BJ (cell line): Measurements from ENCODE around the gene B3GLCT. TPM values are rescaled to one million over a fixed set of nuclear protein-coding genes. Genes with fewer than 3 reads are reported as not detected.
"Not testable (repeated sequence)": the region's sequence is repeated elsewhere in the genome, so short reads cannot be mapped to it uniquely, and the experiment has no call there.

Source experiments
- CTCF ChIA-PET: fragments of 350-600 bp; formaldehyde crosslinking; extraction: SDS; loops from one replicate; lab custom pipeline; 2021; ENCODE audit warnings: antibody characterized with exemption, inconsistent platforms; lab: Yijun Ruan, JAX
- POLR2A ChIA-PET: fragments of 300-600 bp; sonication (Branson Sonifier 250); formaldehyde crosslinking; extraction: SDS; loops from one replicate; lab custom pipeline; 2021; ENCODE audit warnings: antibody characterized with exemption; lab: Charles Lee
- DNase-seq: peaks from one replicate; pipeline ENCODE4 v3.0.0-alpha.2; 2011; ENCODE audit warnings: low read depth
- H3K27me3 ChIP-seq: 2 replicates; pipeline ENCODE4 v1.6.0; 2011; ENCODE audit warnings: low read length; ENCODE audit not compliant: control insufficient read depth, insufficient read depth
- H3K36me3 ChIP-seq: 2 replicates; pipeline ENCODE4 v1.5.1; 2011; ENCODE audit warnings: low read length; ENCODE audit not compliant: control insufficient read depth, insufficient read depth
- H3K4me3 ChIP-seq: 2 replicates; pipeline ENCODE4 v1.5.1; 2011; ENCODE audit warnings: low read depth, mild to moderate bottlenecking, control low read depth, low read length
- polyA plus RNA-seq: library from polyadenylated mRNA; depleted of rRNA; stranded (reverse); fragments of >200 nt; gene quantifications from 2 replicates; pipeline ENCODE4 v1.2.3, GENCODE V29; 2011
- TF ChIP-seq, protein P1 (sequence below): IDR thresholded peaks from 2 replicates; pipeline ENCODE4 v1.5.1; 2011; ENCODE audit warnings: low read depth, mild to moderate bottlenecking, control low read depth, inconsistent platforms, low read length, moderate library complexity; ENCODE audit not compliant: insufficient read depth

The B3GLCT gene
- polyA plus RNA-seq, 1 experiment, result 3.3 TPM

DNA sequence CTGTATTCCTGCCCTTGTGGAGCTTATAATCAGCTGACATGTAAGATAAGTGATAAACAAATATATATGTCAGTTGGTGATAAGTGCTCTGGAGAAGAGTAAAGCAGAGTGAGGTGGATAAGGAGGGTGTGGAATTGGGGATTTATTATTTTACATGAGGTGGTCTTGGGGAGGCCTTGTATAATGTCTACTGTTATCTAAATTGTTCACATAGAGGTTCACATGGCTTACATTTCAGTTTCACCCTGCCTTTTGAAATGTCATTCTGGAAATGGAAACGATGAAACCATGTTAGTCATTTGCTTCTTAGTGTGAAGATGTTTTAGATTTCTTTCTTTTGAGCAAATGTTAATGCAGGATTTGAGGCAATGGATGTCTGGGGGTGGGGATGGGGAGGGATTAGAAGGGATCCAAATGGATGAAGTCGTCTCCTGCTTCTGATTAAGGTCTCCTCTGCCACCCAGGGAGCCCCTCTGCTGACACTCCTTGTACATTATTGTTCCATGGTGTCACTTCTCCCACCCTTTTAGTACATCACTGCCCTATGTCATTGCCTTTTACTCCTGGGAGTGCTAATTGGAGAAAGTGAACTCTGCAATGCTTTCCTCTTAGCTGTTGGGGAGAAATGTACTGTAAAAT, 14.0 kb downstream of the B3GLCT start:
- Histone ChIP-seq H3K27me3 (no peaks in the 10 kb centered on the region), H3K4me3 (no peak overlapping the region), H3K36me3 (no peaks in the 10 kb centered on the region)
- TF ChIP-seq, protein P1, sequence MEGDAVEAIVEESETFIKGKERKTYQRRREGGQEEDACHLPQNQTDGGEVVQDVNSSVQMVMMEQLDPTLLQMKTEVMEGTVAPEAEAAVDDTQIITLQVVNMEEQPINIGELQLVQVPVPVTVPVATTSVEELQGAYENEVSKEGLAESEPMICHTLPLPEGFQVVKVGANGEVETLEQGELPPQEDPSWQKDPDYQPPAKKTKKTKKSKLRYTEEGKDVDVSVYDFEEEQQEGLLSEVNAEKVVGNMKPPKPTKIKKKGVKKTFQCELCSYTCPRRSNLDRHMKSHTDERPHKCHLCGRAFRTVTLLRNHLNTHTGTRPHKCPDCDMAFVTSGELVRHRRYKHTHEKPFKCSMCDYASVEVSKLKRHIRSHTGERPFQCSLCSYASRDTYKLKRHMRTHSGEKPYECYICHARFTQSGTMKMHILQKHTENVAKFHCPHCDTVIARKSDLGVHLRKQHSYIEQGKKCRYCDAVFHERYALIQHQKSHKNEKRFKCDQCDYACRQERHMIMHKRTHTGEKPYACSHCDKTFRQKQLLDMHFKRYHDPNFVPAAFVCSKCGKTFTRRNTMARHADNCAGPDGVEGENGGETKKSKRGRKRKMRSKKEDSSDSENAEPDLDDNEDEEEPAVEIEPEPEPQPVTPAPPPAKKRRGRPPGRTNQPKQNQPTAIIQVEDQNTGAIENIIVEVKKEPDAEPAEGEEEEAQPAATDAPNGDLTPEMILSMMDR, result no peak
- no peak for DNase-seq
- CTCF ChIA-PET, result interaction anchor here (2.4 kb wide), 1 partner anchor 13 kb away, joined by 11 read pairs; no protein-coding TSS in a partner anchor
- POLR2A ChIA-PET, result no interaction called here

DNA sequence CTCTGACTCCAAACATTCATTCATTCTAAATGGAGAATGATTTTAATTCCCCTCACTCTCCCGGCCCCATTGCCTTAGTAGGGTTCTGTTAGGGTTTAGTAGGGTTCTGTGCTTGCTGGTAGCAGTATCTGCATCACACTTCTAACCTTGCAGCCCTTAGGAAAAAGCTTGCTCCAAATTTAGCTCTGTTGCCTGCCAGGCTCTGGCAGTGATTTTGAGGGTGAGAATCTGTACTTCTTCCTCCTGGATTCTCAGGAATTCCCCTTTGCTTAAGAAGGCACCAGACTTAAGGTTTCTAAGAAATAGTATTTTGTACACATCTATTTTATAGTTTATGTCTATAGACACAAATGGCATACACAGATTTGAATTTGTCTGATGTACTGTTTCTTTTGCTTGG, 14.7 kb downstream of the B3GLCT start:
- CTCF ChIA-PET, result no interaction called here
- POLR2A ChIA-PET, result interaction anchor here (0.7 kb wide), 1 partner anchor 90 kb away, joined by 6 read pairs; no protein-coding TSS in a partner anchor
- TF ChIP-seq, protein P1, result no peak
- no peak overlapping the region for H3K4me3 ChIP-seq
- no peak for DNase-seq
- H3K27me3 ChIP-seq, result no peaks in the 10 kb centered on the region
- no peaks in the 10 kb centered on the region for H3K36me3 ChIP-seq

DNA sequence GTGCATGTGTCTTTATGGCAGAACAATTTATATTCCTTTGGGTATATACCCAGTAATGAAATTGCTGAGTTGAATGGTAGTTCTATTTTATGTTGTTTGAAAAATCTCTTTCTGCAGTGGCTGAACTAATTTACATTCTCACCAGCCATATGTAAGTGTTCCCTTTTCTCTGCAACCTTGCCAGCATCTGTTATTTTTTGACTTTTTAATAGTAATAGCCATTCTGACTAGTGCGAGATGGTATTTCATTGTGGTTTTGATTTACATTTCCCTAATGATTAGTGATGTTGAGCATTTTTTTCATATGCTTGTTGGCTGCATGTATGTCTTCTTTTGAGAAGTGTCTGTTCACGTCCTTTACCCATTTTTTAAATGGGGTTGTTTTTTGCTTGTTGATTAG, 17.1 kb downstream of the B3GLCT start:
- H3K27me3 ChIP-seq, POLR2A ChIA-PET, DNase-seq, H3K36me3 ChIP-seq, CTCF ChIA-PET, H3K4me3 ChIP-seq: not testable (repeated sequence)

DNA sequence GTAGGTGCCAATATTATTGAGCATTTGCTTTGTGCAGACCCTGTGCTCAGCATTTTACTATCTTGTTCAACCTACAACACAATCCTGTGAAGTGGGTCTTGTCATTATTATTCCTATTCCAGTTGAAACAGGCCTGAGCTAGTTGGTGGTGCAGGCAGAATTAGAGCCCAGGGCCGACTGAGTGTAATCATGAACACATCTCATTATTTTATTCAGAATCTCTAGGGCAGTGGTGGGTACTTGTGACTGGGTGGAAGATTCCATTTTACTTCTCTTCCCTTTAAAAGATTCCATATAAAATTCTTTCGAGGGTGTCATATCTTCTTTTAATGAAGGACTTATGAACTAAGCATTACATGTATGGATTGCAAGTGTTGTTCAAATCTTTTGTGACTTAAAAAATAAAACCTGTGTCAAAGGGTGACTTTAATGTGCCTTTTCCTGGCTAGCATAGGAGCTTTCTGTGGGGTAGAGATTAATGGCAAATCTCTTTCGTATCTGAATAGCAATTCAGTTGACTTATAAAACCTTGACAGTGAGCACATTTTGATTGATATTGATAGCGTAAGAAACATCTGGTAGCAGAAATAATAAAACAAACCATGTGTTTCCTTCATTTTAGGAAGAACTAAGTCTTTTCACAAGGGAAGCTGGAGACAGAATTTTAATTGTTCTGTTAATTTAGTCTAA, 20.3 kb downstream of the B3GLCT start:
- TF ChIP-seq, protein P1, result no peak
- H3K27me3 ChIP-seq, result no peaks in the 10 kb centered on the region
- POLR2A ChIA-PET, result no interaction called here
- DNase-seq, result no peak
- no peaks in the 10 kb centered on the region for H3K36me3 ChIP-seq
- CTCF ChIA-PET, result interaction anchor here (0.7 to 1.0 kb wide), 4 partner anchors 14 to 175 kb away, joined by 3 read pairs; no protein-coding TSS in a partner anchor
- no peak overlapping the region for H3K4me3 ChIP-seq

GRCh38 chr13:31221057-31221456, 21.3 kb downstream of the B3GLCT start:
- no peaks in the 10 kb centered on the region for H3K36me3 ChIP-seq
- no peak overlapping the region for H3K4me3 ChIP-seq
- ChIA-PET POLR2A (no interaction called here), CTCF (interaction anchor here (0.9 to 1.0 kb wide), 4 partner anchors 13 to 203 kb away, joined by 3 read pairs; no protein-coding TSS in a partner anchor)
- DNase-seq, result no peak
- H3K27me3 ChIP-seq, result no peaks in the 10 kb centered on the region
- TF ChIP-seq, protein P1, result no peak
